ENCODE measurements around the gene GPC5.
"Not testable (repeated sequence)": the region's sequence is repeated elsewhere in the genome, so short reads cannot be mapped to it uniquely, and the experiment has no call there.

Gene GPC5

GRCh38 chr13:92514420-92515125, 1116.2 kb downstream of the GPC5 start:
- DNase-seq, result no peak

GRCh38 chr13:92516878-92517277, 1118.5 kb downstream of the GPC5 start:
- DNase-seq, result not testable (repeated sequence)

GRCh38 chr13:92518622-92519021, 1120.2 kb downstream of the GPC5 start:
- not testable (repeated sequence) for DNase-seq

GRCh38 chr13:92530364-92530763, 1131.9 kb downstream of the GPC5 start:
- peak; percentile 24 for DNase-seq

- no peak for DNase-seq
These were observed 1137.0 kb downstream of the GPC5 start for GRCh38 chr13:92535222-92536006.

- no peak for DNase-seq
These were observed 1139.0 kb downstream of the GPC5 start for GRCh38 chr13:92537471-92537870.

- no peak for DNase-seq
These were observed 1139.7 kb downstream of the GPC5 start for GRCh38 chr13:92538164-92538563.

GRCh38 chr13:92539148-92539547, 1140.7 kb downstream of the GPC5 start:
- DNase-seq, result not testable (repeated sequence)

- DNase-seq, result no peak
These were observed 1148.8 kb downstream of the GPC5 start for GRCh38 chr13:92547266-92547665.

- peak; percentile 62 for DNase-seq
These were observed 1150.9 kb downstream of the GPC5 start for GRCh38 chr13:92549276-92549675.

- no peak for DNase-seq
These were observed 1155.2 kb downstream of the GPC5 start for GRCh38 chr13:92553470-92554114.

GRCh38 chr13:92560883-92561282, 1162.5 kb downstream of the GPC5 start:
- DNase-seq, result peak; percentile 96

GRCh38 chr13:92564942-92565341, 1166.5 kb downstream of the GPC5 start:
- DNase-seq, result peak; percentile 66

GRCh38 chr13:92566767-92567166, 1168.3 kb downstream of the GPC5 start:
- DNase-seq, result no peak

GRCh38 chr13:92572190-92572589, 1173.8 kb downstream of the GPC5 start:
- DNase-seq, result peak; percentile 44

GRCh38 chr13:92573467-92574057, 1175.1 kb downstream of the GPC5 start:
- peak; percentile 75 for DNase-seq

GRCh38 chr13:92574499-92574898, 1176.1 kb downstream of the GPC5 start:
- no peak for DNase-seq

GRCh38 chr13:92575777-92576176, 1177.4 kb downstream of the GPC5 start:
- DNase-seq, result no peak

- DNase-seq, result no peak
These were observed 1179.9 kb downstream of the GPC5 start for GRCh38 chr13:92578358-92578757.

- no peak for DNase-seq
These were observed 1191.5 kb downstream of the GPC5 start for GRCh38 chr13:92589955-92590354.

GRCh38 chr13:92590503-92590908, 1192.1 kb downstream of the GPC5 start:
- no peak for DNase-seq

- no peak for DNase-seq
These were observed 1192.7 kb downstream of the GPC5 start for GRCh38 chr13:92591117-92591516.

- no peak for DNase-seq
These were observed 1194.3 kb downstream of the GPC5 start for GRCh38 chr13:92592757-92593156.

Data from NCI-H69 (cell line).